Sigmoid colon (tissue), 4 donors: ENCODE data around the gene ZBTB14.

Experiments
- EP300 ChIP-seq, 4 donors: sonication (generic); formaldehyde crosslinking; IDR thresholded peaks; one replicate each; pipeline ENCODE4 v1.6.1; 2017; ENCODE audit warnings: antibody characterized with exemption in 4 of 4
- POLR2A ChIP-seq, 2 donors: fragments of 450-650 bp; IDR thresholded peaks; one replicate each; pipeline ENCODE4 v1.6.1; 2016; ENCODE audit warnings: antibody characterized with exemption in 2 of 2, mild to moderate bottlenecking in 2 of 2, moderate library complexity in 2 of 2
- TF ChIP-seq, protein P1 (sequence below), 4 experiments: fragments of 450-650 bp in 3 of 4; fragments of 200-600 bp in 1 of 4; IDR thresholded peaks; one replicate each; pipeline ENCODE4 v1.5.1; 2016 to 2019; ENCODE audit warnings: antibody characterized with exemption in 4 of 4, mild to moderate bottlenecking in 3 of 4, moderate library complexity in 2 of 4

DNA sequence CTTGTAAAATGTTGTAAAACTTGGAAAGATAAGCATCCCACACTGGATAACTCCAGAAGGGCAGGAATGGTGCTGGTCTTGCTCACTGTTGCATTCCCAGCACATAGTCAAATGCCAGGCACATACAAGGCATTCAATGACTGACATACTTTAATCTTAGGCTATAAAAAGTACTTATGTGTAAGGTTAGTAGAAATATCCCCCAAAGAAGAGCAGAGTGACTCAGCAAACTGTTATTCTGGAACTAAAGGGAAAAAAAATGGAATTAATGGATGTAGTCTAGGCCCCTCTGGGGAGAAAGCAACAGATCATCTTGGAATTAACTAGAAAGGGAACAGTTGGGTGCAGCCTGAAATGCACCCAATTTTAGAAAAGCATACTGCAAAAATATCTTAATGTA, 9.0 kb downstream of the ZBTB14 start:
- TF ChIP-seq, protein P1, sequence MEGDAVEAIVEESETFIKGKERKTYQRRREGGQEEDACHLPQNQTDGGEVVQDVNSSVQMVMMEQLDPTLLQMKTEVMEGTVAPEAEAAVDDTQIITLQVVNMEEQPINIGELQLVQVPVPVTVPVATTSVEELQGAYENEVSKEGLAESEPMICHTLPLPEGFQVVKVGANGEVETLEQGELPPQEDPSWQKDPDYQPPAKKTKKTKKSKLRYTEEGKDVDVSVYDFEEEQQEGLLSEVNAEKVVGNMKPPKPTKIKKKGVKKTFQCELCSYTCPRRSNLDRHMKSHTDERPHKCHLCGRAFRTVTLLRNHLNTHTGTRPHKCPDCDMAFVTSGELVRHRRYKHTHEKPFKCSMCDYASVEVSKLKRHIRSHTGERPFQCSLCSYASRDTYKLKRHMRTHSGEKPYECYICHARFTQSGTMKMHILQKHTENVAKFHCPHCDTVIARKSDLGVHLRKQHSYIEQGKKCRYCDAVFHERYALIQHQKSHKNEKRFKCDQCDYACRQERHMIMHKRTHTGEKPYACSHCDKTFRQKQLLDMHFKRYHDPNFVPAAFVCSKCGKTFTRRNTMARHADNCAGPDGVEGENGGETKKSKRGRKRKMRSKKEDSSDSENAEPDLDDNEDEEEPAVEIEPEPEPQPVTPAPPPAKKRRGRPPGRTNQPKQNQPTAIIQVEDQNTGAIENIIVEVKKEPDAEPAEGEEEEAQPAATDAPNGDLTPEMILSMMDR (IDR thresholded peaks at IDR 0.05), result no peak
- TF ChIP-seq EP300 (IDR thresholded peaks at IDR 0.05), result no peak
- TF ChIP-seq POLR2A (IDR thresholded peaks at IDR 0.05), result no peak
